Stimulated activated CD8-positive, alpha-beta memory T cell treated with anti-CD3 and anti-CD28 coated beads, Interleukin-7, amount 100 ng/mL, for 1 hour (primary cell): ENCODE data around the gene CORO2B.

Source experiments
- DNase-seq, 2 donors: peaks; one replicate each; pipeline ENCODE4 v3.0.0-alpha.2; 2020; ENCODE audit warnings: low read depth in 2 of 2

CORO2B gene

GRCh38 chr15:68589783-68590710 lies 11.3 kb downstream of the CORO2B start:
- no peak for DNase-seq

DNA sequence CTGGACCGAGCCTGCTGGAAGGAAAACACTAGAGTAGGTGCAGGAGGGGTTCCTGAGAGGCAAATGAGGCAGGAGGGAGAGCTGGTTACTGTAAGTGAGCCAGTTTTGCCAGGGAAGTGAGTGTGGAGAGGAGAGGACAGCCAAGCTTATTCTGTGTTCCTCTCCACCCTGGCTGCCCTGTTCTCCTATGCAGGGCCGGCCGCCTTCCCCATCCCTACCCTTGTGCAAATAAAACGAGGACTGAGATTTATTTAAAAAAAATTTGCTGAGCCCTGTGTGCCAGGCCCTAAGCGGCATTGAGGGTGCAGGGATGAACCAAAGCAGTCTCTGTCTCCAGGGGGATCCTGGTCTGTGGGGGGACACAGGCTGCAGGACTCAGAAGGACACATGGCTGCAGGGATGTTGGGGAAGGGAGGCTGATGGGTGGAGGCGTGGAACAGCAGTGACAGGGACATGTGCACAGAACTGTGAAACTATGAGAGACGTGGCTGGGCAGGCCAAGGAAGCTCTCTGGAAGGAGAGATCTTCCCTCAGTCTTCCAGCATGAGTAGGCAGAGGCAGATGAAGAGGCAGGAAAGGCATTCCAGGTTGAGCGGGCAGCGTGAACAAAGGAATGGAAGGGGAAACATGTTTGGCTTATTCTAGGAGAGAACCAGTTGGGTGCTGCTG lies 12.1 kb downstream of the CORO2B start:
- no peak for DNase-seq

DNA sequence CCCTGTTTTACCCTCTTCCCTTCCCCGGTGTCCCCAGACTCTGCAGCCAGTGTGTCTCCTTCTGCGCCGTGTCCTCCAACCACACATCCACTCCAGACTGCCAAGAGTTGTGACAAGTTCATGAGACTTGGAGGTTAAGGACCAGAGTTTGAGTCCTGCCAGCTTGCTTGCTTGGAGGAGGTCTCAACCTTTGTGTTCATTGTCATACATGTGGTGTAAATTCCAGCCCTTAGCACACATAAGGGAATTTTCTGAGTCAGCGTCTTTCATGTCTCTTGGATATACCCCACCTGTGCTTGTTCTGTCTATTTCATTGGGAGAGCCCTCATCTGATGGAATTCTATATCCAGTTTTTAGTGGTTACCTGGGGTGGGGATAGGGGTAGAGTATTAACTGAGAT lies 13.3 kb downstream of the CORO2B start:
- DNase-seq: no peak

- DNase-seq: no peak
Measured at GRCh38 chr15:68592544-68592943, 13.8 kb downstream of the CORO2B start.

- DNase-seq: no peak
Measured at GRCh38 chr15:68593341-68593740, 14.5 kb downstream of the CORO2B start.

DNA sequence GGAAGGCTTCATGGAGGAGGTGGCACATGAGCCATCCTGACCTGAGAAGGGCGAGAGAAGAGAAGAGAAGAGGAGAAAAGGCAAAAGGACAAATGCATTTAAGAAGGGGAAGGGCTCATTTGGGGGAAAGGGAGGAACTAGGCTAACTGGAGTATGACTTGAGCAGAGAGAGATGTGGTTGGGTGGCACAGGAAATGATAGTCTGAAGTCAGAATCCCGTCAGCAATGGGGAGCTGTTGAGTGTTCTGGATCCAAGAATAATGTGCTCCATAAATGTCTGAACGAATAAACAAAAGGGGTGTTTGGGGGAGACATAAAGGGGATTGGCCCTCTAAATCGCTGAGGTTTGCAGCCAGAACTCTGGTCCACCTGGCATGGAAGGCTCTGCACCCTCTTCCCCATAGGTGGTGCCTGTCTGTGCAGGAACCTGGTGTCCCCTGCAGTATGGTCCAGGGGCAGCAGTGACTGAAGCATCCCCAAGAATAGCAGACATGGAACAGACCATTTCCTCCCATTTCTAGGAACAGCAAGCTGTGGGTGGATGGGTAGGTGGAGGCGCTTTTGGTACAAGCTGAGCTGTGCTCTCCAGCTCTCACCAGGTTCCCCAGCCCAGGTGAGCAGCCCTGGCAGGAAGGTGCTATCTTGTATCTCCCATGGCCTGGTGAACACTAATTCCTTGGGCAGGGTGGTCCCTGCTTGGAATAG lies 15.2 kb downstream of the CORO2B start:
- DNase-seq: no peak

- no peak for DNase-seq
Measured at GRCh38 chr15:68594533-68595259, 15.9 kb downstream of the CORO2B start.

- no peak for DNase-seq
Measured at GRCh38 chr15:68595260-68595564, 16.4 kb downstream of the CORO2B start.

GRCh38 chr15:68595761-68596160 lies 17.0 kb downstream of the CORO2B start:
- DNase-seq: no peak

- no peak for DNase-seq
Measured at GRCh38 chr15:68596691-68597090, 17.9 kb downstream of the CORO2B start.

DNA sequence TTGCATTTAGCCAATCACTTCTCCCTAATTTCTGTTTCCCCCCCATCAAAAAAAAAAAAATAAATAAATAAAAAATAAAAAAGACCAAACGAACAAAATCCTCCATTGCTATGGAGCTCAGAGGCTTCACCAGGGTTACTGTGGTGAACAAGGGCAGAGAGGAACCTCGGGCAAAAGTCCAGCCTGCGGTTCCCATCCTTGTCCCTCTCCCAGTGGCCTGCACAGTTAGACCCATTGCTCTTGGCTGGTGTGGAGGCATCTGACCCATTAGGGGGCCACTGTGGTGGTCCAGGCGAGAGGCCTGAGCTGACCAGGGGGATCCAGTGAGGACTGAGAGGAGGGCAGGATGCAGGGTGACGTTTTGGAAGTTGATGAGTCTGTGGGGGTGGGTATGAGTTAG lies 18.8 kb downstream of the CORO2B start:
- DNase-seq: no peak

GRCh38 chr15:68598171-68599152 lies 19.7 kb downstream of the CORO2B start:
- no peak for DNase-seq

DNA sequence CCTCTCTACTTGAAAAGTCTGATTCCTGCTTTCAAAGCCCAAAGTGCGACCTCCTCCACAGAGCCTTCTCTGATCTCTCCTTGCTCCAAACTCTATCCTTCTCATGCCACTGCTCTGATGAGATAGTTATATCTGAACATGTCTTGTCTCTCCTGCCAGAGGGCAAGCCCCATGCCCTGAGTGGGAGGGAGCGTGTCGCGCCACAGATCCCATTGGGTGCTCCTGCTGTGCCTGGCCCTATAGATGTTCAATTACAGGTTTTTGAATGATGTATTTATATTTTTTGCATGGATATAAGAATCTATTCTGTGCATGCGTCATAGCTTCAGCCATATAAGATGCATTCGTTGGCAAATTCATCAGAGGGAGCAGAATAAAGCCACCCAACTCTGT lies 20.4 kb downstream of the CORO2B start:
- no peak for DNase-seq

DNA sequence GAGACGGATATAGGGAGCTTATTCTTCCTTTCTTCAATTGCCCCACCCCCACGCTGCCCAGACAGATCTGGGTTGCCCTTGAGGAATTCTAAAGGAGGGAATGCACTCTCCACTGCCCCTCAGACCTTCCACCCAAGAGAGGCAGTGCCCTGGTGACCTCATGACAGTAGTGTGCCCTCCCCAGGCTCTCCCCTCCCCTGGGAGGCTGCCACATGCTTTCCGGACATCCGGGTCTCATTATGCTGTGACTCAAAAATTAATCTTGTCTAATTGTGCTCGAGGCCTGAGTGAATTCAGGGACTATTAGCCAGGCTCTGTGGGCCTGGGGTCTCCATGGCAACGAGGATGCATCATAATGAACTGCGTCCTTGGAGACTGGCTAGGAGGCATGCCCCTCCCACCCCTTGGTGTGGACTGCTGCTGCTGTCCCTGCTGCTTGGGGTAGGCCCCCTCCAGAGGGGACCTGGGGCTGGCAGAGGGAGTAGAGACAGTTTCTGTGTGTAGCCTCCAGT lies 20.8 kb downstream of the CORO2B start:
- DNase-seq: no peak

- DNase-seq: no peak
Measured at GRCh38 chr15:68601206-68602197, 22.7 kb downstream of the CORO2B start.

DNA sequence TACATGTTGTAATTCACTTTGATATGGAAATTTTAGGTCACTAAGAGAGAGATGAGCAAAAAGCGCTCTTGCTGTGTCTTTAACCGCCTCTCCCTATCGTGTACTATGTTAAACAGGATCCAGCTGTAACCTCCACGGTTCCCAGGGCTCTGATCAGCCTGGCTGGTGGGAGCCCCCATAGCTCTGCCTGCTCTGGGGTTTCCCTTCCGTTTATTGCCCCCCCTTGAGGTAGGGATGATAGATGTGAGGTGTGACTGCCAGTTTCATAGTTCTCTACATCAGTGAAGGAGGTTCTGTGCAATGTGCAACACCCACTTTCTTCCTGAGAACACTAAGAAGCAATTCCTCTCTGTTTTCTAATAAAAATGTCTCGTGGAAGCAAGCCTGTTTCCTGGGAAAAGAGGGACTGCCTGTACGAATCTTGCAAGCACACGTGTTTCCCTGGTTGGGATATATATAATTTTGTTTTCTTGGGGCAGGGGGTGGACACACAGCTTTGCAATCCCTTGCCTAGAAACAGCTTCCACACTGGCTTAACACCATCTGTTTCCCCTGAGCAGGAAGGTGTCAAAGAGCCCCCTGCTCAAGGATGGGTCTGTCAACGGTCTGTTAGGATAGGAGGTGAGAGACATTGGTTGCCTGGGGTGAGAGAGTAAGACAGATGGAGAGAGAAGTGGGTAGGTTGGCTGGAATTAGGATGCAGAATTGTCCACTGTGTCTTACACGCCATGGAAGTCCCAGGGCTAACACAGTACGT lies 23.8 kb downstream of the CORO2B start:
- DNase-seq: no peak

DNA sequence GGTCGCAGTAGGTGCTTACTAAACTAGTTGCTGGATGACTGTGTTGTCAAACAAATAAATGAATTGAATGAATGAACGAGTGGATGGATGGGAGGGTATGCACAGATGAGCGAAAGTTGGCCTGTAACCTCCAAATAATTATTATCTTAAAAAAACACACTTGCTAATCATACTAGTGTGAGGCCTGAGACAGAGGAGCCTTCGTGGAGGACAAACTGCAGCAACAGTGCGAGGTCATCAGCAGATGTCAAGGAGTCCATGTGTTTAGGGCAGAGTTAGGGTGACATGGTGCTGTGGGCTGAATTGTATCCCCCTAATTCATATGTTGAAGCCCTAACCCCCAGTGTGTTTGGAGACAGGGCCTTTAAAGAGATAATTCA lies 24.4 kb downstream of the CORO2B start:
- no peak for DNase-seq

DNA sequence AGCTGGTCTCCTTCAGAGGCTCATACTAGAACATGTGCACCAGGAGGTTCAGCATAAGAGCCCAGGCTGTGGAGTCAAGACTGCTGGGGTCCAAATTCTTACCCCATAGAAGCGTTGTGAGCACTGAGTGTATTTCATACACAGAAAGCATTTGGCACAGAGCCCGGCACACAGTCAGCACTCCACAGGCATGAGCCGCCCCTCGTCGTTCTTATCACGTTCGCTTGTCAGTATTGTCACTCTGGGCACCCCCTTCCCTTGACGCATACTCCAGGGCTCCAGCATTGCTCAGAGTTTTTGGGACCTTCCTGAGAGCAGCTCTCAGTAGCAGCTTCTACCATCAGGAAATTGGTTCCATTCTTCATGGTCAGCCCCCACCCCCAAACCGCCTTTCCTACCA lies 25.2 kb downstream of the CORO2B start:
- DNase-seq: no peak
